DND-41 (cell line): Measurements from ENCODE around the gene GMPR.

ENCODE experiments used
- EZH2 ChIP-seq: IDR thresholded peaks from 3 replicates; pipeline ENCODE4 v1.6.1; 2012; ENCODE audit warnings: borderline replicate concordance, low read depth, mild to moderate bottlenecking, moderate library complexity, low read length, inconsistent platforms; ENCODE audit not compliant: severe bottlenecking
- TF ChIP-seq, protein P1 (sequence below): IDR thresholded peaks from 2 replicates; pipeline ENCODE4 v1.5.1; 2012; ENCODE audit warnings: borderline replicate concordance, low read length, moderate library complexity, mild to moderate bottlenecking; ENCODE audit not compliant: poor library complexity, severe bottlenecking; ENCODE audit errors: extremely low read depth

DNA sequence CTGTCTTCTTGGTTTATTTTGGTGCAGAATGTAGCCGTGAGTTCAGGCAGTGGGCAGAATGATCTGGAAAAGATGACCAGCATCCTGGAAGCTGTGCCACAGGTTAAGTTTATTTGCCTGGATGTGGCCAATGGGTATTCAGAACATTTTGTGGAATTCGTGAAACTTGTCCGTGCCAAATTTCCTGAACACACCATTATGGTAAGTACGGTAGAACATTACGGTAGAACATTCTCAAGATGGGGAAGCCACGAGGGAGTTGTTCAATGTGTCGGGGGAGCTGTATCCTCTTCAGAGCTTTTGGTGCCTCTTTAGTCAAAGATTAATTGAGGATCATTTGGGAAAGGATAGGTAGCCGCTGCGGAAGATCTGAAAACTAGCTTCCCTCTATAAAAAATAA lies 16.1 kb downstream of the GMPR start:
- TF ChIP-seq EZH2, result no peak
- TF ChIP-seq, protein P1, sequence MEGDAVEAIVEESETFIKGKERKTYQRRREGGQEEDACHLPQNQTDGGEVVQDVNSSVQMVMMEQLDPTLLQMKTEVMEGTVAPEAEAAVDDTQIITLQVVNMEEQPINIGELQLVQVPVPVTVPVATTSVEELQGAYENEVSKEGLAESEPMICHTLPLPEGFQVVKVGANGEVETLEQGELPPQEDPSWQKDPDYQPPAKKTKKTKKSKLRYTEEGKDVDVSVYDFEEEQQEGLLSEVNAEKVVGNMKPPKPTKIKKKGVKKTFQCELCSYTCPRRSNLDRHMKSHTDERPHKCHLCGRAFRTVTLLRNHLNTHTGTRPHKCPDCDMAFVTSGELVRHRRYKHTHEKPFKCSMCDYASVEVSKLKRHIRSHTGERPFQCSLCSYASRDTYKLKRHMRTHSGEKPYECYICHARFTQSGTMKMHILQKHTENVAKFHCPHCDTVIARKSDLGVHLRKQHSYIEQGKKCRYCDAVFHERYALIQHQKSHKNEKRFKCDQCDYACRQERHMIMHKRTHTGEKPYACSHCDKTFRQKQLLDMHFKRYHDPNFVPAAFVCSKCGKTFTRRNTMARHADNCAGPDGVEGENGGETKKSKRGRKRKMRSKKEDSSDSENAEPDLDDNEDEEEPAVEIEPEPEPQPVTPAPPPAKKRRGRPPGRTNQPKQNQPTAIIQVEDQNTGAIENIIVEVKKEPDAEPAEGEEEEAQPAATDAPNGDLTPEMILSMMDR, result no peak
